Activated CD8-positive, alpha-beta memory T cell treated with anti-CD3 and anti-CD28 coated beads for 4 hours (primary cell): ENCODE measurements around the gene COX6B2.
A peak's percentile ranks its signal among the peaks of the same experiment; 100 is the strongest.
"Not testable (repeated sequence)": the region's sequence is repeated elsewhere in the genome, so short reads cannot be mapped to it uniquely, and the experiment has no call there.

ENCODE experiments used
- DNase-seq, 2 donors: peaks; one replicate each; pipeline ENCODE4 v3.0.0-alpha.2; 2020; ENCODE audit warnings: low read depth in 2 of 2

COX6B2 gene, protein sequence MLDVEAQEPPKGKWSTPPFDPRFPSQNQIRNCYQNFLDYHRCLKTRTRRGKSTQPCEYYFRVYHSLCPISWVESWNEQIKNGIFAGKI

GRCh38 chr19:55354698-55355212 is at the start of gene COX6B2:
Gene COX6B2, minus strand, starts transcription at chr19:55354719. Its CDS starts 198 bp downstream, at chr19:55354521.
- no peak for DNase-seq

DNA sequence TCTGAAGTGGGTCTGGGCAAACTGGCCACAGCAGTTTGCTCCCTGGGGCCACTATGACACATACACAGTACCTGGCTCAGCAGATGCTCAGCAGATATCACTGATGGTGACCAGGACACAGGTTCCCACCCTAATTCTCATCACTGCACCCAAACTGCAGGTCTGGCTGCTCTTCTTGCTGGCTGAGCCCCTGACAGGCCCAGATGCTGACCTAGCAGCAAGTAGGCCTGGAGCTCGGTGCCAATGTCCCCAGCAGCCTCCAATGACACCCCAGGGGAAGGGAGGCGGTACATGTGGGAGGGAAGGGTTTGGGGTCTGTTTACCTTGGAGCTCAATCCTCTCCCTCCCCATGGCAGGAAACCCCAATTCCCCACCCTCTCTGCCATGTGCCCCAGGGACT is 48.0 kb upstream of the COX6B2 start:
- DNase-seq = no peak

DNA sequence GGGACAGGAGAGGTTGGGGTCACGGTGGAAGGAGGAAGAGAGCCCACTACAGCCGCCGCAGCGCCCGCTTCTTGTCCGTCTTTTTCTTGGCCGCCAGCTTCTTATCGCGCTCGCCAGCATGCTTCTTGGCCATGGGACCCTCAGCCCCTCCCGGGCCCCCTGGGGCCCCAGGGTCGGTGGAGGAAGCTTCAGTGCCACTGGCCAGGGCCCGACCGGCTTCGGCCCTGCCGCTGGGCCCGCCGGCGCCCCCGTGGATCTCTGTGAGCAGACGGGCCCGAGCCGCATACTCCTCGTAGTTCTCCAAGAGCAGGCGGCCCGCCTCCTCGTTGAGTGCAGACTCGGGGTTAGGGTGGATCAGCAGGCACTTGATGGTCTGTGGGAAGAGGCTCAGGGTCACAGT is 46.9 kb upstream of the COX6B2 start:
- not testable (repeated sequence) for DNase-seq

GRCh38 chr19:55400281-55401087 is 46.0 kb upstream of the COX6B2 start:
- no peak for DNase-seq

DNA sequence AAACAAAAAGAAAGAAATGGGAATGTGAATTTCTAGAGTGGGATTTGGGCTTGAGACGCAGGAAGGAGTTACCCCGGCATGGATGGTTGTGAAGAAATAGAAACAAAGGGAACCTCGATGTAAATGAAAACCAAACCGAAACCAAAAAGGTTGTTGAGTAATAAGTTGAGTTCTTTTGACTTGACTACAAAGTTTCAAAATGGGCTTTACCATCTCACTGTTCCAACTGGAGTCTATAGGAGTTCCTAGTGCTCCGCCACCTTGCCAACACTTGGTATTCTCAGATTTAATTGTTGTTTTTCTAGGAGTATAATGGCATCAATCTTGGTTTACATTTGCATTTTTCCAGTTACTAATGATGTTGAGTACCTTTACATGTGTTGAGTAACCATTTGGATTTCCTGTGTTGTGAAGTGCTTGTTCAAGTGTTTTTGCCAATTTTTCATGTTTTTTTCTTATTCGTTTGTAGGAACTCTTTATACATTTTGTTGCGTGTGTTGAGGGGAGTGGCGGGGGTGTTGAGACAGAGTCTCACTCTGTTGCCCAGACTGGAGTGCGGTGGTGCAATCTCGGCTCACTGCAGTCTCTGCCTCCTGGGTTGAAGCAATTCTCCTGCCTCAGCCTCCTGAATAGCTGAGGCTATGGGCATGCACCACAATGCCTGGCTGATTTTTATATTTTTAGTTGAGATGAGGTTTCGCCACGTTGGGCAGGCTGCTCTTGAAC is 43.8 kb upstream of the COX6B2 start:
- no peak for DNase-seq

DNA sequence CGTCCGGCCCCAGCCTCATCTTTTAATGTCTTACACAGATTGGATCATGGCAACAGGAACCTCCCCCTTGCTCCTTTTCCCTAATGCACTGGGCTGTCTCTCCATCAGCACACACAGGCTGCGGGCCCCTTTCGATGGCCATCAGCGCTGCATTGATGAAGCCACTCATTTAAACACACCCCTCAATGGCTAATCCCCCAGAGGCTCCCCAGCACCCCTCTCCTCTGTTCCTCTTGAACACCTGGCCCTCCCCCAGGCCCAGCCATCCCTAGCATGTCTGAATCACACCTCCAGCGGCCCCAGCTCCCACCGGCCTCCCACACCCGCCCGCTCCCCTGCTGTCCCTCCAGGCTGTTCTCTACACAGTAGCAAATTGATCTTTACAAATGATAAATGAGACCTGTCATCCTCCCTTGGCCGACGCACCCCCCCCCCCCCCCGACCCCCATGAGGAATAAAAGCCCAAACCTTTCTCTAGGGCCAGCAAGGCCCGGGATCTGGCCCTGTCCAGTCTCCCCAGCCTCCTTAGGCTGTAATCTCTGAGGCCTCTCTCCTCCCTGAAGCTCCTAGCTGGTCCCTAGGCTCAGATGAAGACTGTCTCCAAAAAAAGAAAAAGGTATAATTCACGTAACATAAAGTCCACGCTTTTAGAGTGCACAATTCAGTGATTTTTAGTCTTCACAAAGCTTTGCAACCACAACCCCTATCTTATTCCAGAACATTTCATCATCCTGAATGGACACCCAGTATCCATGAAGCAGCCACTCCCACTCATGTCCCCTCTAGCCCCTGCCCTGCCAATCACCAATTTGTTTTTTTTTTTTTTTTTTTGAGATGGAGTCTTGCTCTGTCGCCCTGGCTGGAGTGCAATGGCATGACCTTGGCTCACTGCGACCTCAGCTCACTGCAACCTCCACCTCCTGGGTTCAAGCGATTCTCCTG is 38.6 kb upstream of the COX6B2 start:
- DNase-seq = no peak

- no peak for DNase-seq
Observed at GRCh38 chr19:55391702-55392615, 37.4 kb upstream of the COX6B2 start.

DNA sequence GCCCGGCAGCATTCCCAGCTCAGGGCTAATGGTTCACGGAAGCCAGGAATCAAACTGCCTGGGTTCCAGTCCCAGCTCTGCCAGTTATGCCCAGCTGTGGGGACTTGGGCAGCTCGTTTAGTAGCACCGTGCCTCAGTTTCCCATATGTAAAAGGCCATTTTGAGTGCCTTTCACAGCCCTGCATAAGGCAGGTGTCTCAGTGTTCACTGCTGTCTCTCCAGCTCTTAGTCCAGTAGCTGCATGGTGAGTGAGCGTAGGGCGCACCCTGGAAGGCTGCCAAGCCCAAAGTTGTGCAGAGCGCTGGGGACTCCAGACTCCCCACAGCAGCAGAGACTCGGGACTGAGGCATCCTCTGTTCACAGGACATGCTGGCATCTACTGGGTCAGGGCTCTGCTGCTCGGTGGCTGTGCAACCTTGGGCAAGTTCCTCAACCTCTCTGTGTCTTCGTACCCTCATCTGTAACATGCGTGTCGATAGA is 36.7 kb upstream of the COX6B2 start:
- no peak for DNase-seq

- DNase-seq = no peak
Observed at GRCh38 chr19:55390461-55390880, 36.0 kb upstream of the COX6B2 start.

DNA sequence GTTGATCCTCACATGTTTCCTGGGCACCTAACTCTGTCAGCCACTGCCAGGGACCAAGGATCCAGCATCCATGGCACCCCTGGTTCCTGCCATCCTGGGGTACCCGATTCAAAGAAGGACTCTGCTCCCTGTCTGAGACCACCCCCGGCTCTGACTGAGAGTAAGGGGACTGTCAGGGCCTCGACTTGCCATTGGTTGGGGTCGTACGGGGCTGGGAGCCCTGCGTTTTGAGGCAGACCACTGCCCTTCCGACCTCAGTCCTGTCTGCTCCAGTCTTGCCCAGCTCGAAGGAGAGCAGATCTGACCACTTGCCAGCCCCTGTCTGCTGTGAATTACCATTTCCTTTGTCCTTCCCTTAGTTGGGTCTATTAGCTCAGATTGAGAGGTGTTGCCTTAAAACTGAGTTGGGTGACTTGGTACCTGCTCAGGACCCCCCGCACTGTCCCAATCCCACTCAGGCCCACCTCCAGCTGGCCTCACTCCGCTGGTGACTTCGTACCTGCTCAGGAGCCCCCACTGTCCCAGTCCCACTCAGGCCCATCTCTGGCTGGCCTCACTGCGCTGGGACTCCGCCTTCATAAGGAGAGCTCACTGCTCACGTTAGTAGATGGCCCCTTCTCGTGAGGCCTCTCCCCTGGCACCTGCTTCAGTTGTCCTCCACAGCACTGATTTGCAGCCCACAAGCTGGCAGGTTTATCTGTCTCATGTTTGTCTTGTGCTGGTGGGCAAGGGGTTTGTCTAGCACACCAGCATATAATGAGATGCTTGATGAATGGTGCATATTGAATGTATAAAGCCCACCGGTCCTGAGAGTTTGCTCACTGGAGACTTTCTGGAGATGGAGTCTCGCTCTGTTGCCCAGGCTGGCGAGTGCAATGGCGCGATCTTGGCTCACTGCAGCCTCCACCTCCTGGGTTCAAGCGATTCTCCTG is 35.1 kb upstream of the COX6B2 start:
- no peak for DNase-seq

GRCh38 chr19:55387736-55388497 is 33.4 kb upstream of the COX6B2 start:
- DNase-seq = no peak

- no peak for DNase-seq
Observed at GRCh38 chr19:55386493-55386971, 32.0 kb upstream of the COX6B2 start.

- peak; percentile 95 to 96 for DNase-seq
Observed at GRCh38 chr19:55385724-55386492, 31.4 kb upstream of the COX6B2 start, which contains the start of gene RPL28. Gene RPL28, plus strand, starts transcription at chr19:55385932. Its CDS starts 426 bp downstream, at chr19:55386358.

GRCh38 chr19:55384920-55385723 is 30.6 kb upstream of the COX6B2 start:
- peak; percentile 84 to 87 for DNase-seq

DNA sequence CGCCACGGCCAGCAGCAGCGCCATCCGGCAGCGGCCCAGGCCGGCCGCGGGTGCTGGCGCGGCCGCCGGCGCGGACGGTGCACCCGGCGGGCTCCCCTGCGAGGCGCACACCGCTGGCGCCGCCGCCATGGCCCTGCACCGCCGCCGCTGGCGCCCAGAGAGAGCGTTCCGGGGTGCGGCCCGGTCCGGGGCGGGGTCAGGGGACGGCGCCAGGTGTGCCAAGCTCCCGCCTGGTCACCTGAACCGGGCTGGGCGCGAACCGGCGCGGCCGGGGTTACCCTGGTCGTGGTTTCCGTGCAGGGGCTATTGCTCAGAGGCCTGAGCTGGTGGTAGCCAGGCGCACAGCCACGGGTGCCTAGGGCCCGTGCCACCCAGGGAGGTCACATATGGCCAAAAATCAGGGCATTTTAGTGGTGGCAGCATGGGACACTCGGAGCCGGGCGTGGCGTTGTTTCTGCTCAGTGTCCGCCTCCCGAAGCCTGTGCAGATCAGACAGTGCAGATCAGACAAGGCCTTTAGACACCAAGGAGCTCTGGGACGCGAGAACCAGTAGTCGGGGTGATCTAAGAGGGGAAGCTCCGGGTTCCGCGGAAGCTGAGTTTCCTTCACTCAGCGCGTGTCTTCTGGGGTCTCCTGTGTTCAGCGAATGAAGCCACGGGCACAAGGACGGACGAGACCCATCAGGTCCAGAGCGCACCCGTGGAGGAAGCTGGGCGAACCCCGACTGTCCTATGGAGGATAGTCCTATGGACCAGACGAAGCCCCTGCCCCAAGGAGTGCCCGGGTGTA is 29.8 kb upstream of the COX6B2 start, which contains the start of gene TMEM238:
TMEM238 (minus strand) TSS at position 162 of the 789 bp plus-strand sequence; CDS start at position 129, 33 bp downstream.
- no peak for DNase-seq
